ENCODE measurements around the gene CNTNAP3B. TPM values are rescaled to one million over a fixed set of nuclear protein-coding genes. Genes with fewer than 3 reads are reported as not detected.
"Not testable (repeated sequence)": the region's sequence is repeated elsewhere in the genome, so short reads cannot be mapped to it uniquely, and the experiment has no call there.

The CNTNAP3B gene
- total RNA-seq, 4 donors from 2014 or later, result 15.9 to 205 (median 34.4) TPM

DNA sequence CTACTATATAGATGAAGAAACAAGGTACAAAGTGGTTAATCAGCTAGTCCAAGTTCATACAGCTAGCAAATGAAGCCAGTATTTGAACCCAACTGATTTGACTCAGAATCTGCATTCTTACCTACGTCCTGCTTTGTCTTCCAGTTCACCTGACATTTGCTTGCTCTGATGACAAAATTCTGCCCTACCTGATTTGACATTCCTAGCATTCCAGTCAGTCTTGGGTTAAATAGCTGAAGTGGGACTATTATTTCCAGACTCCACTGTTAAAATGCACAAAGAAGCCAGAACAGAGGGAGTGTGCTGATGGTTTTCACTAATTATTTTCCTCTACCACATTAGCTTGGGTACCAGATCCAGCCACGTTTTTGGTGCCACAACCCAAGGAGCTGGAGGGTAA lies 78.5 kb downstream of the CNTNAP3B start:
- DNase-seq; H3K4me3 ChIP-seq; H3K4me1 ChIP-seq; H3K27me3 ChIP-seq; H3K9me3 ChIP-seq; H3K27ac ChIP-seq; intact Hi-C loops (cut with DNase I; ENCODE audit: low total_unique reads); H3K36me3 ChIP-seq: not testable (repeated sequence)

DNA sequence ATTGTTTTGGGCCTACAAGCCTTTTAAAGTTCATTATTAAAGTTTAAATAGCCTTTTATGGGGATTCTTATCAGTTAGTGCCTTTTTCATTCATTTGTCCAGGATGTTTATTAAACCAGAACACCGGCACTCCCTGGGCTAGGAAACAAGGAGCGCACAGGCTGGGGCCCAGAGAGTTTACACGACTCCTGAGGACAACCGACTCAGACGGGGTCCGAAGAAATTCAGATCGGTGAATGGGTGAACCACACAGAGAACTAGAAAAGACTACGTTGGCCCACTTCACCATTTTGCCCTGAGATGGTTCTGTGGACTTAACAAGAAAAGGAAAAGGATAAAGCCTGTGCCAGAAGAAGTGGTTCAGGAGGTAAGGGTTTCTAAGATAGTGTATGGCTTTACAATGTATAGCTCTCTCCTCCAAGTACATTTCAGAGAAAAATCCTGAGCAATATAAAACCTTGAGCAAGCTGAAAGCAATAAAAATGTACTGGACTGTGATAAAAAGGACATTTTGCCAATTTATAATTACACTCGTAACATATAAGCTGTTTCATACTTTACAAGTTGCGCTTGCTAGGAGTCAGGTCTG lies 84.7 kb downstream of the CNTNAP3B start:
- H3K4me3 ChIP-seq; H3K27me3 ChIP-seq; H3K27ac ChIP-seq; intact Hi-C loops (cut with DNase I; ENCODE audit: low total_unique reads); H3K4me1 ChIP-seq; DNase-seq; H3K9me3 ChIP-seq; H3K36me3 ChIP-seq: not testable (repeated sequence)

DNA sequence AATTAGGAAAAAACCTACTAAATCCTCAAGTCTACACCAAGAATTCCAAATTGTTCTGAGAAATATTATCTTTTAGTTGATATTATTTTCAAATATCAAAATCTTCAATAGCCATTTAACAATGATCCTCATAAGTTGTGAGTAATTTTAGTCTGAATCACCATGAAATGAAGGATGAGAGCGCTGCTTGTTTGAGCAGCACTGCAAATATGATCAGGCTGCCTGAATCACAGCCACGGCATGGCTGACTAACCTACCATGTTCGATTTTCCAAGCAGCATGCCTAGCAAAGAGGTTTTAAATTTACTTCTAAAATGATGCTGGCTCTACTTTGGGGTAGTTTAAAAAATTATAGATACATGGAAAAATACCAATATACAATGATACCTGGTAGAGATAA lies 95.7 kb downstream of the CNTNAP3B start:
- H3K9me3 ChIP-seq; H3K27ac ChIP-seq; H3K36me3 ChIP-seq; H3K4me3 ChIP-seq; H3K27me3 ChIP-seq; DNase-seq; intact Hi-C loops (cut with DNase I; ENCODE audit: low total_unique reads); H3K4me1 ChIP-seq: not testable (repeated sequence)

DNA sequence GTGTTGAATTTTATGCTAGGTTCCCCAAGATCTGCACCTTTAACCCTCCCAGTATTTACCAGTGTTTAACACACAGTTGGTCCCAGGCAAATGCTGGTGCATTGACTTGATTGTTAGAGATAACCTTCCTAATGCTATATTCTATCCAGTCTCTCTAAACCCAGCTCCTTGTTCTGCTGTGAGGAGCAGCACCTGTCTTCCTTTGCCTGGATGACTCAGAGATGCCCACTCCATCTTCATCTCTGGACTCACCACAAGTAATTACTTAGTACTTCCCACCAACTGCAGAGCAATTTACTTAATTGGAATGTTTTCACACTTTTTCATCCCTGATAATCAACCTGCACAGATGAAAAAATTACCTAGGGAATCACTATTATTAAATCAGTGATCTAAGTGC lies 108.6 kb downstream of the CNTNAP3B start:
- H3K9me3 ChIP-seq; H3K4me3 ChIP-seq; H3K4me1 ChIP-seq; H3K27ac ChIP-seq; H3K27me3 ChIP-seq; H3K36me3 ChIP-seq; DNase-seq; intact Hi-C loops (cut with DNase I; ENCODE audit: low total_unique reads): not testable (repeated sequence)

DNA sequence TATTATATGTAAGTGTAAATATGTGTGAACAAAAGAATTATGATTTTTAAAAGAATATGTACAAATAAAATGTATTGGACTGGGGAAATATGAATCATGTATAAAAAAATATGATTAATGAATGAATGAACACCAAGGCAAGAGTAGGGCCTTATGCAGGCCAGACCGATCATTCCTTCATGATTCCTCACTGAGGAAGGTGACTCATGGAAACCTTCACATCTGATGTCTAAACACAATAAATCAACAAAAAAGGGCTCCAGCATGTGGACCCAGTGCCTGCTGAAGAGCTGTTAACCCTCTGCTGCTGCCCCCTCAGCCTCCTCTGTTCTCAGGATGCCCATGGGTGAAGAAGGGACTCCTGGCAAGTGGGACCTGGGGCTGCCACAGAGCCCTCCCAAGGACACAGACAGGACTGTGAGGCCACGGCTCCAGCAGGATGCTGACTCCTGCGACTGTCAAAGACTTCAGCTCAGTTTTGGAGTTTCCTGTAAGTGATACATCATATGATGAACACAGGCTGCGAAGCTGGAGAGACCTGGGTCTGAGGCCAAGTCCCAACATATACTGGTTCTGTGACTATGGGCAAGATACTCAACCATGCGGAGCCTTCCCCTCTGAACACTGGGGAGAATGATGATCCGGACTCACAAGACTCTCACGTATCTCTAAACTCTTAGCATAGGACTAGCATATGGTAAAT lies 110.9 kb downstream of the CNTNAP3B start:
- intact Hi-C loops (cut with DNase I; ENCODE audit: low total_unique reads); H3K36me3 ChIP-seq; H3K27ac ChIP-seq; DNase-seq; H3K27me3 ChIP-seq; H3K4me3 ChIP-seq; H3K9me3 ChIP-seq; H3K4me1 ChIP-seq: not testable (repeated sequence)

DNA sequence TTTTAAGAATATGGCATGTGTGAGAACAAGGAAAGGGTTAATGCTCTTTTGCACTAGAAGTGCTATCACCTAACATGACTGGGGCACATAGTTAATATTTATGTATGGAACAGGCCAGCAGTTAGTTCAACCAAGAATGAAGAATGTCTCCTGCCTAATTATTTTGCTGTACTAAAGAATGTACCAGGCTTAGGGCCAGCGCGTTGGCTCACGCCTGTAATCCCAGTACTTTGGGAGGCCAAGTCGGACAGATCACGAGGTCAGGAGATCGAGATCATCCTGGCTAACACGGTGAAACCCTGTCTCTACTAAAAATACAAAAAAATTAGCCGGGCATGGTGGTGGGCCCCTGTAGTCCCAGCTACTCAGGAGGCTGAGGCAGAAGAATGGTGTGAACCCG lies 114.9 kb downstream of the CNTNAP3B start:
- H3K36me3 ChIP-seq; H3K4me3 ChIP-seq; H3K27me3 ChIP-seq; intact Hi-C loops (cut with DNase I; ENCODE audit: low total_unique reads); H3K4me1 ChIP-seq; H3K9me3 ChIP-seq; DNase-seq; H3K27ac ChIP-seq: not testable (repeated sequence)

DNA sequence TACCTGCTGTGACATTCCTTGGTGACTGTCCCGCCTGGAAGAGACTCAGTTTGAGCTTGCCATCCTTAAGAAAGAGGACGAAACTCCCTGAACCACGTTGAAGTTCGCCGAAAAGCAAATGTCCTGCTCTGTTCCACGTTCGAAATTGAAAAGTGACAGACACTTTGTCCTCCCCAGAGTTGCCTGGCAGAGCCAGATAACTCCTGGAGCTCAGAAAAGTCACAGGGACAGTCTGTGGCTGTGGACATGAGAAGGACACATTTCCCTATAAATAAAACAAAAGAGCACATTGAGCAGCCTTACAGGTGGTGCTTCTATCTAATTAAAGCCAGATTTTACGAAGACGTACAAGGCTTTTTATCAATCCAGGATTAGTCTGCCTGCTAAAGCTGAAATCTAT lies 137.6 kb downstream of the CNTNAP3B start:
- H3K27me3 ChIP-seq; intact Hi-C loops (cut with DNase I; ENCODE audit: low total_unique reads); DNase-seq; H3K4me1 ChIP-seq; H3K9me3 ChIP-seq; H3K36me3 ChIP-seq; H3K27ac ChIP-seq; H3K4me3 ChIP-seq: not testable (repeated sequence)

DNA sequence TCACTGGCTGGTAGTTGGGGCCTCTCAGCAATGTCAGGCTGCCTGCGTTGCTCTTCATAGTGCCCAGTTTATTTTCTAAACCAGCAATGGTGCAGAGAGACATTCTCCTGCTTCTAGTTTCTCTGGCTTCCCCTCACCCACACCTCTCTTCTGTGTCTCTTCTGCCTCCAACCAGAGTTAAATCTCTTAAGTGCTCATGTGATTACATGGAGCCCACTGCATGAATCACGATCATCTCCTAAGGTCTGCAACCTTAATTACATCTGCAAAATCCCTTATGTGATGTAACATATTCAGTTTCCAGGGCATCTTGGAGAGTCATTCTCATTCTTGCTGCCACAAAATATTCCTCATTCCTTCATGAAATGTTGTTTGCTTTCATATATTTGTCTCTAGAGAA lies 149.0 kb downstream of the CNTNAP3B start:
- H3K36me3 ChIP-seq; H3K27ac ChIP-seq; H3K27me3 ChIP-seq; H3K4me3 ChIP-seq; DNase-seq; intact Hi-C loops (cut with DNase I; ENCODE audit: low total_unique reads); H3K4me1 ChIP-seq; H3K9me3 ChIP-seq: not testable (repeated sequence)

DNA sequence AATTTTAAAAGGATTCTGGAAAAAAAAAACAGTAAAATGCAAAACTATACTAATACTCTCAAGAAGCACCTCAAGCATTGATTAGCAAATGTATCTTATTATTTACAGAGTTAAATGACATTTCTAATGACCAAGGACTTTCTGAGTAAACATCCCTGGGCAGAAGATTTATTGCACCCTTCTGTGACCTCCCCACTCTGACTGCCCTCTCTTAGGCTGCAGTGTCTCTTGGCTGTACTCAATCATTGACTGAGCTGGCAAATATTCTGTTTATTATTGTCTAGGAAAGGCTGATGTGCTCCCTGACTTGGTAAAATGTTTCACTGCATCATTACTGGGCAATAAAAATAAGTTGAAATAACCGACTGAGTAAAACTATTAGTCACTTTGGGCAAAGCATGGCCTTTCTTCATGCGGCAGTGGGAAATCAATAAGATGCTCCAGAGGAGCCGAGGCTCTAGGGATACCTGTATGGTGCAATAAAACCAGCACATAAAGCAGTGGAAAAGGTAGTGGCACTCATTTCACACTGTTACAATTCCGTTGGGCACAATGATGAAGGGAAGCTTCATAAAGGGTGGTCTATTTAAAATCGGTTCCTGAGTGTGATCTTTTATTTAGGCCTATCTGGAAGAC lies 151.1 kb downstream of the CNTNAP3B start:
- H3K27ac ChIP-seq; H3K9me3 ChIP-seq; H3K4me1 ChIP-seq; intact Hi-C loops (cut with DNase I; ENCODE audit: low total_unique reads); DNase-seq; H3K27me3 ChIP-seq; H3K4me3 ChIP-seq; H3K36me3 ChIP-seq: not testable (repeated sequence)

DNA sequence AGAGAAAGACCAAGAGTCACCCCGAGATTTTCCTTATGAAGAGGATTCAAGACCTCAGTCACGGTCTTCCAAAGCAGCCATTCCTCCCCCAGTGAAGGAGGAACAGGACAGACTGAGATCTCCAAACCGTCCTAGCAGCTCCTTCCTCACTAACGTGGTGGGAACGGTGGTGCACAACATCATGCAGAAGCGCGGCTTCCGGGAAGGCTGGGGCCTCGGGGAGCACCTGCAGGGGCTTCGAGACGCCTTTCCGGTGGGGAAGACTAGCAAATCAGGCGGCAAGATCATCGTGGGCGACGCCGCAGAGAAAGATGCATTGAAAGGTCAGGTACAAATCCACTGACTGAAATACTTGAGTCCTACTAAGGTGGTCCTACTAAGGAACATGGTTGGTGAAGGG lies 154.3 kb downstream of the CNTNAP3B start:
- H3K4me1 ChIP-seq; intact Hi-C loops (cut with DNase I; ENCODE audit: low total_unique reads); H3K36me3 ChIP-seq; DNase-seq; H3K27me3 ChIP-seq; H3K4me3 ChIP-seq; H3K27ac ChIP-seq; H3K9me3 ChIP-seq: not testable (repeated sequence)

DNA sequence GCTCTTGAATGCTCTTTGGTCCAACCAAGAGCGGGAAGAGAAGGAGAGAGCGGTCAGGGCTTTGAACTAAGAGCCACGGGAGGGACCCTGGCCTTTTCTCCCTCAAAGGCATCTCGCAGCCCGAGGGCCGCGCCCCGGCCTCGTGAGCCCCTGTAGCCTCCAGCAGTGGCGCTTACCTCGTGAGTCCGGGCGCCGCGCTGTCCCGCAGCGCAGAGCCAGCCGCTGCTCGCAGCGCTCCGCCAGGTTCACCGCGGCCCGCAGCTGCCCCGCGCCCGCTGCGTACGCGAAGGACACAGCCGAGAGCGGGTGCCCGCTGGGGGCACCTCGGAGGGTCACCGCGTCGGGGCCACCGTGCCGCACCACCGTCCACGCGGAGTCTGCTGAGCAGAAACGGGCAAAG lies 176.2 kb downstream of the CNTNAP3B start:
- DNase-seq; H3K27me3 ChIP-seq; intact Hi-C loops (cut with DNase I; ENCODE audit: low total_unique reads); H3K4me1 ChIP-seq; H3K4me3 ChIP-seq; H3K36me3 ChIP-seq; H3K9me3 ChIP-seq; H3K27ac ChIP-seq: not testable (repeated sequence)

DNA sequence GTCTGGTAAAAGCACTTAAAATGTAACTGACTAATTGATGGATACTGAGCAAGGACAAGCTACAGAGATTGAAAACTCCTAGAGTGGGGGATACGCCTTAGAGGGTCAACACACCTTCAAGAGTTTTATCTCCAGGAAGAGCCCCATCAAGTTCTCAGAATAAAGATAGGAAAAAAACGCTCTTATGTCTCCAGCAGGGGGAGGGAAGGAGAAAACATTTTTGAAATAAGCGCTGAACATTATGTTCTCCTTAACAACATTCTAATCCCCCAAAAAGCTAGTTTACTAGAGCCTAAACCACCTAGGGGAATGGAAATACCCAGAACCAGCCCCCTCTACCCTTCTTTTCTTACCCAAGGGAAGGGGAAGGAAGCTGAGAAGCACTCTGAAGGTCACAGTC lies 187.5 kb downstream of the CNTNAP3B start:
- H3K4me1 ChIP-seq; H3K36me3 ChIP-seq; H3K27me3 ChIP-seq; H3K4me3 ChIP-seq; H3K27ac ChIP-seq; DNase-seq; H3K9me3 ChIP-seq; intact Hi-C loops (cut with DNase I; ENCODE audit: low total_unique reads): not testable (repeated sequence)

DNA sequence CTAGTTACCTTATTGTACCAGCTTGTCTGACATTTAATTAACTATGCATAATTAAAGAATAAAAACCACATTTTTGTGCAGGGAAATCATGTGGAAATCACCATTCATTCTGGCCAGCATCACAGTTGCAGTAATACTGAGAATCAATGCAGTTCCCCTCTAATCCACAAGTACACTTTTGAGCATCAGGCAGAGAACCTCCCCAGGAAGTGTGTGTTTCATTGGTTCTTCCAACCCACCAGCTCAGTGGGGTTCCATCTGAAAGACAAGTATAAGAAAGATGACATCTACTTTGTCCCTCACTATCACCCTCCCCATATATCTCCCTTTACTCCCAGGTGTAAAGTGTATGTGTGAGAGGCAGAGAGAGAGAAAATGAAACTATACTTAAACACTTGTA lies 191.1 kb downstream of the CNTNAP3B start:
- H3K27ac ChIP-seq; DNase-seq; H3K27me3 ChIP-seq; H3K4me3 ChIP-seq; H3K36me3 ChIP-seq; H3K9me3 ChIP-seq; H3K4me1 ChIP-seq; intact Hi-C loops (cut with DNase I; ENCODE audit: low total_unique reads): not testable (repeated sequence)

DNA sequence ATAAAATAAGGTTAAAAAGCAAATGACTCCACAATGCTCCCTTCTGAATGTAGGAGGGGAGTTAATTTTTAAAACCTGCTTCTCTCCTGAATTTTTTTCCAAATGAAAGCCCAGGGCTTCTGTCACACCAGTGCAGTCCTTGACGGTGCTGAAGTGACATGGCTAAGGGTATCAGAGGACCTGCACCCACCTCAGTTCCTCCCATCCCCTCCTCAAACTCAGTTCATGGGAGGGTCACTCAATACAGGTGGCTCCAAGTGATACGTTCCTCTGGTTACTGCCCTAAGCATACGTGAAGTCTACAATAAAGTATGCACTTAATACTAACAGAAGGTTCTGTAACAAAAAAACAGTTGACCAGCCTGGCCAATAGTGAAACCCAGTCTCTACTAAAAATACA lies 193.5 kb downstream of the CNTNAP3B start:
- H3K4me1 ChIP-seq; H3K9me3 ChIP-seq; H3K27ac ChIP-seq; intact Hi-C loops (cut with DNase I; ENCODE audit: low total_unique reads); H3K27me3 ChIP-seq; H3K36me3 ChIP-seq; DNase-seq; H3K4me3 ChIP-seq: not testable (repeated sequence)

Measured in uterus (tissue), 4 donors.